HepG2 (cell line): Measurements from ENCODE around the gene ZNF765. TPM values are rescaled to one million over a fixed set of nuclear protein-coding genes. Genes with fewer than 3 reads are reported as not detected.
A peak's percentile ranks its signal among the peaks of the same experiment; 100 is the strongest.

Experiments
- CREM ChIP-seq, 2 experiments: sonication (generic) in 1 of 2; formaldehyde crosslinking in 1 of 2; IDR thresholded peaks; 2 replicates each; pipeline versions ENCODE4 v1.4.0 to v1.6.1; 2016 to 2020; ENCODE audit warnings: antibody characterized with exemption in 1 of 2, mild to moderate bottlenecking in 1 of 2, missing genetic modification reagents in 1 of 2
- CTCF ChIP-seq: sonication (generic); formaldehyde crosslinking; IDR thresholded peaks from 2 replicates; pipeline ENCODE4 v1.5.0; 2020; ENCODE audit warnings: mild to moderate bottlenecking, missing genetic modification reagents, moderate library complexity
- ELF1 ChIP-seq: sonication (generic); formaldehyde crosslinking; IDR thresholded peaks from 2 replicates; pipeline ENCODE4 v1.4.0; 2020; ENCODE audit warnings: missing genetic modification reagents
- MAX ChIP-seq: IDR thresholded peaks from 2 replicates; pipeline ENCODE4 v1.6.1; 2012; ENCODE audit warnings: inconsistent platforms
- MIER3 ChIP-seq: IDR thresholded peaks from 2 replicates; pipeline ENCODE4 v1.6.1; 2016; ENCODE audit warnings: missing compliant biosample characterization, borderline replicate concordance
- MYC ChIP-seq: sonication (generic); formaldehyde crosslinking; IDR thresholded peaks from 2 replicates; pipeline ENCODE4 v1.9.0; 2021; ENCODE audit warnings: missing genetic modification reagents, borderline replicate concordance
- MZF1 ChIP-seq: sonication (generic); formaldehyde crosslinking; IDR thresholded peaks from 2 replicates; pipeline ENCODE4 v1.8.1; 2023; ENCODE audit warnings: mild to moderate bottlenecking, missing genetic modification reagents, borderline replicate concordance
- PCBP1 ChIP-seq: fragments of 200-400 bp; formaldehyde crosslinking; IDR thresholded peaks from 2 replicates; pipeline ENCODE4 v1.6.1; 2017; ENCODE audit warnings: mild to moderate bottlenecking, low read depth, low read length, borderline replicate concordance
- POLR2A ChIP-seq, 2 experiments: IDR thresholded peaks; 2 replicates each; pipeline ENCODE4 v1.6.1; 2011; ENCODE audit warnings: low read depth in 2 of 2, low read length in 2 of 2, mild to moderate bottlenecking in 1 of 2, moderate library complexity in 1 of 2; ENCODE audit not compliant: insufficient read depth in 1 of 2
- RFXANK ChIP-seq: IDR thresholded peaks from 2 replicates; pipeline ENCODE4 v1.6.1; 2016
- SOX13 ChIP-seq, 3 experiments: fragments of 450-650 bp in 1 of 3; sonication (generic) in 1 of 3; formaldehyde crosslinking in 1 of 3; IDR thresholded peaks in 2 of 3; conservative IDR thresholded peaks in 1 of 3; 2 replicates each; pipeline versions ENCODE4 v1.5.0 to v1.6.1; 2016 to 2020; ENCODE audit warnings: antibody characterized with exemption in 1 of 3, mild to moderate bottlenecking in 1 of 3, missing compliant biosample characterization in 1 of 3, missing genetic modification reagents in 1 of 3, moderate library complexity in 1 of 3
- SPEN ChIP-seq: sonication (generic); formaldehyde crosslinking; IDR thresholded peaks from 2 replicates; pipeline ENCODE4 v1.5.1; 2020; ENCODE audit warnings: low read depth, mild to moderate bottlenecking, missing genetic modification reagents
- TFDP2 ChIP-seq: sonication (generic); formaldehyde crosslinking; IDR thresholded peaks from 2 replicates; pipeline ENCODE4 v1.4.0; 2020; ENCODE audit warnings: missing genetic modification reagents
- XRCC5 ChIP-seq: fragments of 200-400 bp; formaldehyde crosslinking; optimal IDR thresholded peaks from 2 replicates; pipeline ENCODE3; 2017; ENCODE audit warnings: mild to moderate bottlenecking, low read length
- ZBTB7B ChIP-seq: sonication (generic); formaldehyde crosslinking; IDR thresholded peaks from 2 replicates; pipeline ENCODE4 v1.4.0; 2020; ENCODE audit warnings: missing genetic modification reagents
- ZBTB8A ChIP-seq: sonication (generic); formaldehyde crosslinking; IDR thresholded peaks from 2 replicates; pipeline ENCODE4 v1.4.0; 2020; ENCODE audit warnings: mild to moderate bottlenecking, low read depth, missing genetic modification reagents, borderline replicate concordance
- ZFY ChIP-seq: sonication (generic); formaldehyde crosslinking; IDR thresholded peaks from 2 replicates; pipeline ENCODE4 v1.4.0; 2020; ENCODE audit warnings: missing genetic modification reagents
- ZIK1 ChIP-seq: sonication (generic); formaldehyde crosslinking; IDR thresholded peaks from 2 replicates; pipeline ENCODE4 v1.5.0; 2020; ENCODE audit warnings: mild to moderate bottlenecking, low read depth, missing genetic modification reagents, borderline replicate concordance
- ZNF138 ChIP-seq: sonication (generic); formaldehyde crosslinking; IDR thresholded peaks from 2 replicates; pipeline ENCODE4 v1.5.0; 2020; ENCODE audit warnings: mild to moderate bottlenecking, low read depth, missing genetic modification reagents
- ZNF292 ChIP-seq: sonication (generic); formaldehyde crosslinking; IDR thresholded peaks from 2 replicates; pipeline ENCODE4 v1.8.1; 2022; ENCODE audit warnings: mild to moderate bottlenecking, low read depth, missing genetic modification reagents, borderline replicate concordance
- ZNF530 ChIP-seq: sonication (generic); formaldehyde crosslinking; IDR thresholded peaks from 2 replicates; pipeline ENCODE4 v1.5.0; 2020; ENCODE audit warnings: low read depth, mild to moderate bottlenecking, missing genetic modification reagents
- ZNF652 ChIP-seq: IDR thresholded peaks from 2 replicates; pipeline ENCODE4 v1.6.1; 2016; ENCODE audit warnings: low read depth, borderline replicate concordance
- ZNF770 ChIP-seq: sonication (generic); formaldehyde crosslinking; IDR thresholded peaks from 2 replicates; pipeline ENCODE4 v1.5.0; 2020; ENCODE audit warnings: mild to moderate bottlenecking, missing genetic modification reagents
- ZNF776 ChIP-seq: sonication (generic); formaldehyde crosslinking; IDR thresholded peaks from 2 replicates; pipeline ENCODE4 v1.4.0; 2020; ENCODE audit warnings: mild to moderate bottlenecking, missing genetic modification reagents
- ZSCAN9 ChIP-seq: IDR thresholded peaks from 2 replicates; pipeline ENCODE4 v1.6.1; 2016; ENCODE audit warnings: borderline replicate concordance
- polyA plus RNA-seq, 8 experiments: library from polyadenylated mRNA; depleted of rRNA in 3 of 8; stranded (reverse) in 7 of 8; unstranded in 1 of 8; fragments of >200 nt; fragmentation: Illumina TruSeq in 4 of 8; extraction: Trizol in 4 of 8; gene quantifications; 2 replicates each; pipeline versions ENCODE4 v1.2.1 to v1.2.3, GENCODE V29; 2011 to 2016; ENCODE audit warnings: low read depth in 4 of 8, missing spikeins in 1 of 8, mixed read lengths in 1 of 8; ENCODE audit not compliant: insufficient read depth in 1 of 8
- total RNA-seq, 5 experiments: library from RNA; depleted of rRNA; stranded (reverse); fragments of >200 nt; fragmentation: Illumina TruSeq; extraction: Trizol; gene quantifications; 2 replicates each; pipeline ENCODE4 v1.2.3, GENCODE V29; 2016; ENCODE audit warnings: low read depth in 1 of 5

ZNF765 gene
- total and polyA plus RNA-seq, 2 of the 13 experiments (the other 11 are each of a cell fraction or from before 2014, with no cell fraction given), result 5.0 to 14.5 TPM

GRCh38 chr19:53431399-53432087, 36.6 kb downstream of the ZNF765 start, which contains the start of gene ZNF761 (continued):
- TF ChIP-seq MZF1 (CRISPR knock-in tag), result no peak
- TF ChIP-seq SOX13 (IDR thresholded peaks at IDR 0.05), result no peak
- TF ChIP-seq SOX13 (CRISPR knock-in tag; conservative IDR thresholded peaks at IDR 0.05 in 1 of 2, IDR thresholded peaks at IDR 0.05 in 1 of 2), result peak in 1 of 2 experiments; percentile 41; a peak in 1 of 4 replicates
- peak; percentile 39 for TF ChIP-seq CTCF (CRISPR knock-in tag)
- TF ChIP-seq MAX, result peak; percentile 69; the same call in 1 of the 2 replicates
- TF ChIP-seq CREM (IDR thresholded peaks at IDR 0.05), result peak; percentile 14; the same call in 1 of the 2 replicates
- no peak for TF ChIP-seq CREM (CRISPR knock-in tag; IDR thresholded peaks at IDR 0.05)
- 0 out of 2 replicates have a peak, but pooled peaks have one; percentile 24 for TF ChIP-seq ZSCAN9 (CRISPR knock-in tag)
- no peak for TF ChIP-seq ZNF770 (CRISPR knock-in tag)
- TF ChIP-seq PCBP1, result no peak
- 0 out of 2 replicates have a peak, but pooled peaks have one; percentile 42 for TF ChIP-seq ZNF776 (CRISPR knock-in tag)
- no peak for TF ChIP-seq RFXANK (CRISPR knock-in tag)
- peak; percentile 74 to 91 for TF ChIP-seq POLR2A (IDR thresholded peaks at IDR 0.05; ENCODE audit: insufficient read depth in 1 of 2, low read depth in 2 of 2, low read length in 2 of 2)
- TF ChIP-seq ZBTB8A (CRISPR knock-in tag), result no peak
- TF ChIP-seq ELF1 (CRISPR knock-in tag), result peak; percentile 90
- peak; percentile 54 for TF ChIP-seq ZFY
- TF ChIP-seq ZNF292 (CRISPR knock-in tag), result no peak
- TF ChIP-seq ZBTB7B (CRISPR knock-in tag), result 0 out of 2 replicates have a peak, but pooled peaks have one; percentile 41
- peak; percentile 43; the same call in 1 of the 2 replicates for TF ChIP-seq SPEN (CRISPR knock-in tag)
- peak; percentile 56; the same call in 1 of the 2 replicates for TF ChIP-seq MYC (CRISPR knock-in tag)
- 0 out of 2 replicates have a peak, but pooled peaks have one; percentile 18 for TF ChIP-seq MIER3 (CRISPR knock-in tag)
- peak; percentile 72 for TF ChIP-seq XRCC5
- TF ChIP-seq ZNF652 (CRISPR knock-in tag), result no peak
- TF ChIP-seq ZIK1 (CRISPR knock-in tag), result 0 out of 2 replicates have a peak, but pooled peaks have one; percentile 25
- TF ChIP-seq ZNF530 (CRISPR knock-in tag), result no peak
- TF ChIP-seq TFDP2, result 0 out of 2 replicates have a peak, but pooled peaks have one; percentile 34
- TF ChIP-seq ZNF138 (CRISPR knock-in tag), result no peak
